Stimulated activated CD4-positive, alpha-beta T cell treated with anti-CD3 and anti-CD28 coated beads, Interleukin-12 subunit alpha, Interleukin-12 subunit beta, amount 100 ng/mL, for 48 hours (primary cell): Measurements from ENCODE around the gene GSTT4.
"Not testable (repeated sequence)": the region's sequence is repeated elsewhere in the genome, so short reads cannot be mapped to it uniquely, and the experiment has no call there.

Source experiments
- DNase-seq, 3 donors: peaks; one replicate each; pipeline ENCODE4 v3.0.0-alpha.2; 2020; ENCODE audit warnings: low read depth in 2 of 3, low spot score in 1 of 3

Gene GSTT4

GRCh38 chr22:24005201-24005600, at the start of gene GSTT4:
Gene GSTT4 (minus strand): TSS chr22:24005453. CDS start chr22:24005356, 97 bp downstream.
- DNase-seq, result no peak

GRCh38 chr22:24054356-24054755, 49.1 kb upstream of the GSTT4 start:
- DNase-seq, result no peak

- no peak for DNase-seq
Observed at GRCh38 chr22:24053481-24054226, 48.4 kb upstream of the GSTT4 start.

- DNase-seq, result no peak
Observed at GRCh38 chr22:24051568-24051967, 46.3 kb upstream of the GSTT4 start.

- no peak for DNase-seq
Observed at GRCh38 chr22:24051028-24051427, 45.8 kb upstream of the GSTT4 start.

- DNase-seq, result no peak
Observed at GRCh38 chr22:24049978-24050377, 44.7 kb upstream of the GSTT4 start.

GRCh38 chr22:24049211-24049610, 44.0 kb upstream of the GSTT4 start:
- DNase-seq, result no peak

GRCh38 chr22:24046024-24046423, 40.8 kb upstream of the GSTT4 start:
- no peak for DNase-seq

GRCh38 chr22:24043958-24044357, 38.7 kb upstream of the GSTT4 start:
- DNase-seq, result no peak

GRCh38 chr22:24043465-24043864, 38.2 kb upstream of the GSTT4 start:
- DNase-seq, result not testable (repeated sequence)

GRCh38 chr22:24040946-24041345, 35.7 kb upstream of the GSTT4 start:
- no peak for DNase-seq

GRCh38 chr22:24039046-24039445, 33.8 kb upstream of the GSTT4 start:
- DNase-seq, result no peak

- DNase-seq, result no peak
Observed at GRCh38 chr22:24037851-24038765, 32.9 kb upstream of the GSTT4 start.

GRCh38 chr22:24035296-24035695, 30.0 kb upstream of the GSTT4 start:
- DNase-seq, result no peak

GRCh38 chr22:24033731-24034130, 28.5 kb upstream of the GSTT4 start:
- no peak for DNase-seq

GRCh38 chr22:24030186-24030702, 25.0 kb upstream of the GSTT4 start:
- DNase-seq, result no peak

GRCh38 chr22:24029304-24029703, 24.1 kb upstream of the GSTT4 start:
- no peak for DNase-seq

- DNase-seq, result no peak
Observed at GRCh38 chr22:24028533-24028932, 23.3 kb upstream of the GSTT4 start.

GRCh38 chr22:24027991-24028390, 22.7 kb upstream of the GSTT4 start:
- no peak for DNase-seq

GRCh38 chr22:24027389-24027975, 22.2 kb upstream of the GSTT4 start:
- no peak for DNase-seq

GRCh38 chr22:24026733-24027132, 21.5 kb upstream of the GSTT4 start:
- DNase-seq, result no peak

- DNase-seq, result no peak
Observed at GRCh38 chr22:24026056-24026455, 20.8 kb upstream of the GSTT4 start.
